ENCODE data around the gene CYB5R4. TPM values are rescaled to one million over a fixed set of nuclear protein-coding genes. Genes with fewer than 3 reads are reported as not detected.
"Not testable (repeated sequence)": the region's sequence is repeated elsewhere in the genome, so short reads cannot be mapped to it uniquely, and the experiment has no call there.

The CYB5R4 gene
- total RNA-seq, 1 experiment from 2014 or later: 17.5 TPM

- Mint-ChIP-seq H3K36me3 (ENCODE audit: insufficient read depth in 1 of 3, low read depth in 3 of 3) (peaks cover 0 to 8% (median 6%) of the 10 kb centered on the region in 3 experiments; a peak in 6 of 7 replicates), H3K4me1 (peaks cover 12% of the 10 kb centered on the region in 2 experiments), H3K9me3 (no peaks in the 10 kb centered on the region; a peak in 2 of 5 replicates), H3K27ac (no peak overlapping the region), H3K27me3 (ENCODE audit: low read depth) (no peaks in the 10 kb centered on the region), H3K4me3 (no peak overlapping the region)
- no peak overlapping the region for H4K8ac ChIP-seq (replicated peaks; ENCODE audit: insufficient read length, low read depth, low read length)
- H3K4me2 ChIP-seq (ENCODE audit: insufficient read depth, insufficient read length, low read length): no peak overlapping the region
- H4K5ac ChIP-seq (ENCODE audit: insufficient read length, low read depth, low read length): no peak overlapping the region
- no peaks in the 10 kb centered on the region for H3K4me1 ChIP-seq (ENCODE audit: insufficient read depth, low read length)
- no peak overlapping the region for H2AFZ ChIP-seq (ENCODE audit: low read length)
- H2AK5ac ChIP-seq (ENCODE audit: insufficient read length, low read length): no peak overlapping the region
- H3K79me2 ChIP-seq (ENCODE audit: insufficient read depth, low read length): no peaks in the 10 kb centered on the region
- WGBS (ENCODE audit: extremely low coverage, insufficient read length, low lambda C conversion rate): no CpG with 5 or more reads among the region's 1 CpG
- TF ChIP-seq CTCF (conservative IDR thresholded peaks at IDR 0.05): no peak
- no peak overlapping the region for H3K14ac ChIP-seq (ENCODE audit: insufficient read depth, low read length)
- no peak overlapping the region for H2BK15ac ChIP-seq (ENCODE audit: low read depth, low read length)
- DNase-seq: no peak
- H3K27ac ChIP-seq (ENCODE audit: insufficient read length, low read depth, low read length): no peak overlapping the region
- no peak overlapping the region for H4K91ac ChIP-seq (ENCODE audit: insufficient read length, low read depth, low read length)
- no peaks in the 10 kb centered on the region for H3K9me3 ChIP-seq (ENCODE audit: control insufficient read depth, low read depth, low read length)
- no peak overlapping the region for H3K56ac ChIP-seq (ENCODE audit: insufficient read length, low read depth, low read length)
- H3T11ph ChIP-seq (ENCODE audit: low read length): no peak overlapping the region
- no peak overlapping the region for H2BK12ac ChIP-seq (ENCODE audit: insufficient read length, low read depth, low read length)
- no peaks in the 10 kb centered on the region for H3K27me3 ChIP-seq (ENCODE audit: insufficient read depth, low read length)
- H3K23ac ChIP-seq (ENCODE audit: insufficient read length, low read depth, low read length): no peak overlapping the region
- no peaks in the 10 kb centered on the region for H4K20me1 ChIP-seq (ENCODE audit: control insufficient read depth, insufficient read depth, insufficient read length)
- H3K79me1 ChIP-seq (ENCODE audit: insufficient read depth, low read depth, low read length, poor library complexity, severe bottlenecking): no peaks in the 10 kb centered on the region
- H2BK20ac ChIP-seq (ENCODE audit: low read depth, low read length, poor library complexity, severe bottlenecking): no peak overlapping the region
- H3K18ac ChIP-seq (ENCODE audit: insufficient read length, low read depth, low read length): no peak overlapping the region
- H3K4ac ChIP-seq (ENCODE audit: low read depth, low read length): no peak overlapping the region
- H3K9ac ChIP-seq (ENCODE audit: extremely low read depth, insufficient read length, low read length): no peak overlapping the region
- H2BK5ac ChIP-seq (ENCODE audit: insufficient read length, low read length): no peak overlapping the region
- H2BK120ac ChIP-seq (ENCODE audit: low read depth, low read length, poor library complexity, severe bottlenecking): no peak overlapping the region
- no peaks in the 10 kb centered on the region for H3K23me2 ChIP-seq (ENCODE audit: insufficient read length, low read depth, low read length, poor library complexity, severe bottlenecking)
Measured at GRCh38 chr6:83893024-83893423, 33.5 kb downstream of the CYB5R4 start.

- not testable (repeated sequence) for H4K20me1 ChIP-seq (ENCODE audit: control insufficient read depth, insufficient read depth, insufficient read length); H2AK5ac ChIP-seq (ENCODE audit: insufficient read length, low read length); H3K4me3 Mint-ChIP-seq; H2AFZ ChIP-seq (ENCODE audit: low read length); H3K18ac ChIP-seq (ENCODE audit: insufficient read length, low read depth, low read length); H3K9me3 ChIP-seq (ENCODE audit: control insufficient read depth, low read depth, low read length); H2BK12ac ChIP-seq (ENCODE audit: insufficient read length, low read depth, low read length); H3K4me1 ChIP-seq (ENCODE audit: insufficient read depth, low read length); DNase-seq; H3K79me2 ChIP-seq (ENCODE audit: insufficient read depth, low read length); H2BK5ac ChIP-seq (ENCODE audit: insufficient read length, low read length); H4K91ac ChIP-seq (ENCODE audit: insufficient read length, low read depth, low read length); H3K4ac ChIP-seq (ENCODE audit: low read depth, low read length); H2BK15ac ChIP-seq (ENCODE audit: low read depth, low read length); H3K14ac ChIP-seq (ENCODE audit: insufficient read depth, low read length); H3T11ph ChIP-seq (ENCODE audit: low read length); H3K27ac ChIP-seq (ENCODE audit: insufficient read length, low read depth, low read length); H3K23me2 ChIP-seq (ENCODE audit: insufficient read length, low read depth, low read length, poor library complexity, severe bottlenecking); H3K27me3 ChIP-seq (ENCODE audit: insufficient read depth, low read length); H3K79me1 ChIP-seq (ENCODE audit: insufficient read depth, low read depth, low read length, poor library complexity, severe bottlenecking); H3K27ac Mint-ChIP-seq; H4K8ac ChIP-seq (replicated peaks; ENCODE audit: insufficient read length, low read depth, low read length); H3K9ac ChIP-seq (ENCODE audit: extremely low read depth, insufficient read length, low read length); H2BK120ac ChIP-seq (ENCODE audit: low read depth, low read length, poor library complexity, severe bottlenecking); H4K5ac ChIP-seq (ENCODE audit: insufficient read length, low read depth, low read length); H3K56ac ChIP-seq (ENCODE audit: insufficient read length, low read depth, low read length); H2BK20ac ChIP-seq (ENCODE audit: low read depth, low read length, poor library complexity, severe bottlenecking); H3K4me2 ChIP-seq (ENCODE audit: insufficient read depth, insufficient read length, low read length); H3K9me3 Mint-ChIP-seq; H3K23ac ChIP-seq (ENCODE audit: insufficient read length, low read depth, low read length); H3K27me3 Mint-ChIP-seq (ENCODE audit: low read depth)
- Mint-ChIP-seq H3K4me1 (peaks cover 12% of the 10 kb centered on the region in 2 experiments), H3K36me3 (ENCODE audit: insufficient read depth in 1 of 3, low read depth in 3 of 3) (peaks cover 0 to 18% (median 5%) of the 10 kb centered on the region in 3 experiments; a peak in 5 of 7 replicates)
- no CpG with 5 or more reads among the region's 2 CpGs for WGBS (ENCODE audit: extremely low coverage, insufficient read length, low lambda C conversion rate)
Measured at GRCh38 chr6:83897094-83897493, 37.6 kb downstream of the CYB5R4 start.

Measured in H9 (cell line).